Gastrocnemius medialis (tissue), 4 donors: ENCODE measurements around the gene TXNDC11. TPM values are rescaled to one million over a fixed set of nuclear protein-coding genes. Genes with fewer than 3 reads are reported as not detected.
A peak's percentile ranks its signal among the peaks of the same experiment; 100 is the strongest.

Experiments
- ATAC-seq, 2 donors: fragments of 150-250 bp; one replicate each; pipeline ENCODE4 v1.9.1; 2016
- DNase-seq, 2 donors: peaks; one replicate each; pipeline ENCODE4 v3.0.0-alpha.2; 2019
- H3K27ac ChIP-seq, 4 donors: fragments of 200-600 bp; sonication (generic); 1 replicate in 1 of 4; 2 replicates in 3 of 4; pipeline ENCODE4 v1.5.1; 2016 to 2018; ENCODE audit warnings: mild to moderate bottlenecking in 2 of 4, moderate library complexity in 1 of 4
- H3K27me3 ChIP-seq, 3 donors: fragments of 200-600 bp; sonication (generic) in 2 of 3; 1 replicate in 1 of 3; 2 replicates in 2 of 3; pipeline versions ENCODE4 v1.5.1 to v1.6.0; 2016 to 2019; ENCODE audit warnings: mild to moderate bottlenecking in 1 of 3, moderate library complexity in 1 of 3
- H3K36me3 ChIP-seq, 2 donors: fragments of 200-600 bp; sonication (generic) in 1 of 2; one replicate each; pipeline ENCODE4 v1.5.1; 2017 to 2018
- H3K4me1 ChIP-seq, 2 donors: fragments of 200-600 bp; sonication (generic) in 1 of 2; one replicate each; pipeline ENCODE4 v1.5.1; 2016 to 2017; ENCODE audit warnings: mild to moderate bottlenecking in 2 of 2
- H3K4me3 ChIP-seq, 4 donors: fragments of 200-600 bp; sonication (generic) in 3 of 4; 1 replicate in 1 of 4; 2 replicates in 3 of 4; pipeline ENCODE4 v1.5.1; 2016 to 2019; ENCODE audit warnings: mild to moderate bottlenecking in 2 of 4
- H3K9me3 ChIP-seq, 3 donors: fragments of 200-600 bp; sonication (generic) in 2 of 3; 1 replicate in 1 of 3; 2 replicates in 2 of 3; pipeline ENCODE4 v1.5.1; 2016 to 2019
- POLR2A ChIP-seq, 2 donors: fragments of 450-650 bp; IDR thresholded peaks; one replicate each; pipeline ENCODE4 v1.6.1; 2017; ENCODE audit warnings: antibody characterized with exemption in 2 of 2, mild to moderate bottlenecking in 2 of 2, moderate library complexity in 2 of 2
- in situ Hi-C, 4 donors: fragments of 200-750 bp; cut with MboI; loops; one replicate each; pipeline versions ENCODE4 v1.15.0 to v1.8.0; 2017; ENCODE audit warnings: low sequenced_read_pairs in 4 of 4
- intact Hi-C: fragments of 100-400 bp; cut with DNase I; formaldehyde crosslinking; loops from one replicate; pipeline ENCODE4 v1.15.1; 2023; ENCODE audit warnings: low total_unique reads
- total RNA-seq, 4 donors: library from RNA; depleted of rRNA; stranded (reverse); fragments of >200 nt; gene quantifications; one replicate each; pipeline versions ENCODE4 v1.1.0 to v1.2.3, GENCODE V29; 2016
- TF ChIP-seq, protein P1 (sequence below), 5 experiments: fragments of 450-650 bp in 3 of 5; fragments of 200-600 bp in 2 of 5; sonication (generic) in 2 of 5; IDR thresholded peaks in 4 of 5; conservative IDR thresholded peaks in 1 of 5; 1 replicate in 4 of 5; 2 replicates in 1 of 5; pipeline ENCODE4 v1.5.1; 2016 to 2019; ENCODE audit warnings: antibody characterized with exemption in 5 of 5, mild to moderate bottlenecking in 3 of 5, moderate library complexity in 3 of 5

TXNDC11 gene
- total RNA-seq, 4 donors from 2014 or later: 35.2 to 64.5 (median 51.2) TPM

DNA sequence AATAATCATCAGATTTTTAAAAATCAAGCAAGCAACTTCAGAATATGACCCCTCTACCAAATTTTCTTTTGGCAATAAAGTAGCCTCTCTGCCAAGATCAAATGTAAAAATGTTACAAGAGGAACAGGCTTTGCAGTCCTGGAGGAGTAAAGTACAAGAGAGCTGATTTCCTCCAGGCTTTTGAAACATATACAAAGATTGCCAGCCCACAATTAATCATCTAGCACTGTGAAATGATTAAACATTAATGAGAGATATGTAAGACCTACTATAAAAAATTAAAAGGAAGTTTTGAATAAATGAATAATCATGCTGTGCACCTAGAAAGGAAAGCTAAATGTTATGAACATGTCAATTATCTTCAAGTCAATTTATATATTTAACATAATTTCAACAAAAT, 26.3 kb downstream of the TXNDC11 start:
- Histone ChIP-seq H3K27me3 (no peaks in the 10 kb centered on the region), H3K4me3 (no peak overlapping the region), H3K9me3 (no peaks in the 10 kb centered on the region), H3K36me3 (peaks cover 0 to 29% of the 10 kb centered on the region in 2 donors), H3K4me1 (peaks cover 4 to 28% of the 10 kb centered on the region in 2 donors), H3K27ac (peak overlapping the region in 3 of 4 donors; percentile 8 to 95 (median 89))
- in situ Hi-C loops (loop anchor here in 2 of 4 donors (5.0 to 25.0 kb wide), 3 partner anchors 182 to 754 kb away; no protein-coding TSS in a partner anchor), intact Hi-C loops (loop anchor here (10.0 kb wide), 1 partner anchor 222 kb away; no protein-coding TSS in a partner anchor)
- DNase-seq (no peak), ATAC-seq (no peak)
- TF ChIP-seq POLR2A (IDR thresholded peaks at IDR 0.05): no peak
- TF ChIP-seq, protein P1, sequence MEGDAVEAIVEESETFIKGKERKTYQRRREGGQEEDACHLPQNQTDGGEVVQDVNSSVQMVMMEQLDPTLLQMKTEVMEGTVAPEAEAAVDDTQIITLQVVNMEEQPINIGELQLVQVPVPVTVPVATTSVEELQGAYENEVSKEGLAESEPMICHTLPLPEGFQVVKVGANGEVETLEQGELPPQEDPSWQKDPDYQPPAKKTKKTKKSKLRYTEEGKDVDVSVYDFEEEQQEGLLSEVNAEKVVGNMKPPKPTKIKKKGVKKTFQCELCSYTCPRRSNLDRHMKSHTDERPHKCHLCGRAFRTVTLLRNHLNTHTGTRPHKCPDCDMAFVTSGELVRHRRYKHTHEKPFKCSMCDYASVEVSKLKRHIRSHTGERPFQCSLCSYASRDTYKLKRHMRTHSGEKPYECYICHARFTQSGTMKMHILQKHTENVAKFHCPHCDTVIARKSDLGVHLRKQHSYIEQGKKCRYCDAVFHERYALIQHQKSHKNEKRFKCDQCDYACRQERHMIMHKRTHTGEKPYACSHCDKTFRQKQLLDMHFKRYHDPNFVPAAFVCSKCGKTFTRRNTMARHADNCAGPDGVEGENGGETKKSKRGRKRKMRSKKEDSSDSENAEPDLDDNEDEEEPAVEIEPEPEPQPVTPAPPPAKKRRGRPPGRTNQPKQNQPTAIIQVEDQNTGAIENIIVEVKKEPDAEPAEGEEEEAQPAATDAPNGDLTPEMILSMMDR (IDR thresholded peaks at IDR 0.05 in 4 of 5, conservative IDR thresholded peaks at IDR 0.05 in 1 of 5): no peak

GRCh38 chr16:11715246-11715947, 27.3 kb downstream of the TXNDC11 start:
- no peak for DNase-seq
- peak overlapping the region; percentile 78 to 95 (median 88) for H3K27ac ChIP-seq
- intact Hi-C loops: loop anchor here (2.0 to 10.0 kb wide), 5 partner anchors 41 to 319 kb away; no protein-coding TSS in a partner anchor
- no peaks in the 10 kb centered on the region for H3K27me3 ChIP-seq
- in situ Hi-C loops: loop anchor here in 2 of 4 donors (5.0 to 25.0 kb wide), 3 partner anchors 181 to 753 kb away; no protein-coding TSS in a partner anchor
- no peak overlapping the region for H3K4me3 ChIP-seq
- peaks cover 0 to 19% of the 10 kb centered on the region in 2 donors for H3K36me3 ChIP-seq
- TF ChIP-seq, protein P1 (IDR thresholded peaks at IDR 0.05 in 4 of 5, conservative IDR thresholded peaks at IDR 0.05 in 1 of 5): no peak
- TF ChIP-seq POLR2A (IDR thresholded peaks at IDR 0.05): no peak
- H3K9me3 ChIP-seq: no peaks in the 10 kb centered on the region
- peaks cover 12 to 37% of the 10 kb centered on the region in 2 donors for H3K4me1 ChIP-seq
- no peak for ATAC-seq

GRCh38 chr16:11712122-11712521, 30.5 kb downstream of the TXNDC11 start:
- no peak for TF ChIP-seq POLR2A (IDR thresholded peaks at IDR 0.05)
- TF ChIP-seq, protein P1 (IDR thresholded peaks at IDR 0.05 in 4 of 5, conservative IDR thresholded peaks at IDR 0.05 in 1 of 5): no peak
- Histone ChIP-seq H3K9me3 (no peaks in the 10 kb centered on the region), H3K27me3 (no peaks in the 10 kb centered on the region), H3K4me3 (no peak overlapping the region), H3K4me1 (peaks cover 32 to 52% of the 10 kb centered on the region in 2 donors), H3K36me3 (no peaks in the 10 kb centered on the region), H3K27ac (peak overlapping the region; percentile 78 to 95 (median 88))
- DNase-seq (no peak), ATAC-seq (no peak)
- in situ Hi-C loops: loop anchor here in 2 of 4 donors (10.0 to 25.0 kb wide), 2 partner anchors 177 to 750 kb away; no protein-coding TSS in a partner anchor
- intact Hi-C loops: loop anchor here (10.0 kb wide), 1 partner anchor 217 kb away; no protein-coding TSS in a partner anchor

- TF ChIP-seq, protein P1 (IDR thresholded peaks at IDR 0.05 in 4 of 5, conservative IDR thresholded peaks at IDR 0.05 in 1 of 5): no peak
- no peak for TF ChIP-seq POLR2A (IDR thresholded peaks at IDR 0.05)
- no peaks in the 10 kb centered on the region for H3K27me3 ChIP-seq
- no peaks in the 10 kb centered on the region for H3K9me3 ChIP-seq
- no peak overlapping the region for H3K4me3 ChIP-seq
- H3K4me1 ChIP-seq: peaks cover 36 to 57% of the 10 kb centered on the region in 2 donors
- intact Hi-C loops: loop anchor here (10.0 kb wide), 1 partner anchor 217 kb away; no protein-coding TSS in a partner anchor
- in situ Hi-C loops: loop anchor here in 2 of 4 donors (10.0 to 25.0 kb wide), 2 partner anchors 177 to 749 kb away; no protein-coding TSS in a partner anchor
- H3K36me3 ChIP-seq: no peaks in the 10 kb centered on the region
- ATAC-seq (no peak), DNase-seq (no peak)
- peak overlapping the region; percentile 78 to 95 (median 88) for H3K27ac ChIP-seq
Measured at GRCh38 chr16:11711662-11712061, 31.0 kb downstream of the TXNDC11 start.
